Stimulated activated CD4-positive, alpha-beta T cell treated with anti-CD3 and anti-CD28 coated beads, Interleukin-4, amount 100 ng/mL, for 48 hours (primary cell): ENCODE data around the gene PEX12.
"Not testable (repeated sequence)": the region's sequence is repeated elsewhere in the genome, so short reads cannot be mapped to it uniquely, and the experiment has no call there.

Source experiments
- DNase-seq, 2 donors: peaks; one replicate each; pipeline ENCODE4 v3.0.0-alpha.2; 2020; ENCODE audit warnings: low read depth in 2 of 2

The PEX12 gene

DNA sequence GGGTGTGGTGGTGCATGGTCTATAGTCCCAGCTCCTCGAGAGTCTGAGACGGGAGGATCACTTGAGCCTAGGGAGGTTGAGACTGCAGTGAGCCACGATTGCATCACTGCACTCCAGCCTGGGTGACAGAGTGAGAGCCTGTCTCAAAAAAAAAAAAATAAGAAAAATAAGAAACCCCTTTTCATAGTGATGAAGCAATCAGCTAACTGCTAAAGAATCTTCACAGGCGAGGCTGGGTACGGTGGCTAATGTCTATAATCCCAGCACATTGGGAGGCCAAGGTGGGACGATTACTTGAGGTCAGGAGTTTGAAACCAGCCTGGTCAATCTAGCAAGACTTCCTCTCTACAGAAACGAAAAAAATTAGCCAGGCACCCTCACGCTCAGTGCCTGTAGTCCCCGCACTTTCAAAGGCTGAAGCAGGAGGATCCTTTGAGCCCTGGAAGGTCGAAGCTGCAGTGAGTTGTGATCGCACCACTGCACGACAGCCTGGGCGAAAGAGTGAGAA lies 41.7 kb downstream of the PEX12 start:
- DNase-seq = no peak

DNA sequence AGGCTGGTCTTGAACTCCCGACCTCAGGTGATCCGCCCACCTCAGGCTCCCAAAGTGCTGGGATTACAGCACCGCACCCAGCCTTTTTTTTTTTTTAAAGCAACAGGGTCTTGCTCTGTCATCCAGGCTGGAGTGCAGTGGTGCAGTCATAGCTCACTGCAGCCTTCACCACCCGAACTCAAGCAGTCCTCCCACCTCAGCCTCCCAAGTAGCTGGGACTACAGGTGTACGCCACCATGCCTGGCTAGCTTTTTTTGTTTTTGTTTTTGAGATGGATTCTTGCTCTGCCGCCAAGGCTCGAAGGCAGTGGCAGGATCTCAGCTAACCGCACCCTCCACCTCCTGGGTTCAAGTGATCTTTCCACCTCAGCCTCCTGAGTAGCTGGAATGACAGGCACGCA lies 43.0 kb downstream of the PEX12 start:
- DNase-seq = not testable (repeated sequence)

DNA sequence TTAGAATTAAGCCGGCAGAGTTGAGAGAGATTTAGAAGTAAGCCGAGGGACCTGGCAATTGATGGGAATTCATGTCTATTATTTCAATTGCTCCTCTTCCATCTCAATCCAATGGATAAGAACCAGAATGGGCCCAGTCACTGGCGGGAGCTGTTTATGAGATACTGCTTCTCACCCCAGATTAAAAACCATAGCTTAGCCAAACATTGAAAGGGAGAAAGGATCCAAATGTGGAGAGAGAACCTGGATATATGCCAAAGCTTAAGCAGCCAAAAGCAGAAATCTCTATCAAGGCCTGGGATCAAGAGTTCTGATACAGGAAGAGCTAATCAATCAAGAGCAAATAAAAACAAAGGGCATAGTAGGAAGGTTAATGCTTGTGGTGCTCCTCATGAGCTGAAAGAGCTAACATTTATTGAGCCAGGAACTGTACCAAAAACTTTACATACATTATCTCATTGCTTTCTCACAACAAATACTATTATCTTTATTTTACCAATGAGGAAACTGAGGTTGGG lies 43.7 kb downstream of the PEX12 start:
- DNase-seq = no peak

DNA sequence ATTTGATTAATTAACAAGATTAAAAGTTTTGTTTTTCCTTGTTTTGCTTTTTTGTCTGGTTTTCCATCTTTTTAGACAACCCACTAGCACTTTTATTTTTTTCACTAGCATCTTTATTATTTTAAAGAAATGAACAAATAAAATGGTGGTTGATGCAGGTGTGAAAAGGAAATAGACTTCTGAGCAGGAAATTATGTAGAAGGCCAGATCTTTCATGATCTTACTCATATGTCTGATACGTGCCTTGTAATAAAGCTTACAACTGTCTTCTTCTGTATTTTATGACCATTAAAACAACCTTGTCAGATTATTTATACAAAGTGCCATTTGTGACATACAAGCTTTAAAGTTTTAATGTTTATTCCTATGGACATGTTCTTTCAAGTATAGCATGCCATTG lies 47.2 kb downstream of the PEX12 start:
- DNase-seq = no peak

DNA sequence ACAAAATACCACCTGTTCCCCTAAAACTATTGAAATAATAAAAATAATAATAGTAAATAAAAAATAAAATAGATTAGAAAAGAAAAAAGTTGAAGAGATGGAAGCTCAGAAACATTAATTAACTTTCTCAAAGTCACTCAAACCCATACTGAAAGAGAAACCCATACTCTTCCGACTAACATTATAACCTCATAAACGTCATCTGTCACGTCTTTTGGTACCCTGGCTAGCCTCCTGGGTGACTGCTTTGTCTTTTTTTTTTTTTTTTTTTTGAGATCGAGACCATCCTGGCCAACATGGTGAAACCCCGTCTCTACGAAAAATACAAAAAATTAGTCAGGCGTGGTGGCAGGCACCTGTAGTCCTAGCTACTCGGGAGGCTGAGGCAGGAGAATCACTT lies 48.5 kb downstream of the PEX12 start:
- no peak for DNase-seq

DNA sequence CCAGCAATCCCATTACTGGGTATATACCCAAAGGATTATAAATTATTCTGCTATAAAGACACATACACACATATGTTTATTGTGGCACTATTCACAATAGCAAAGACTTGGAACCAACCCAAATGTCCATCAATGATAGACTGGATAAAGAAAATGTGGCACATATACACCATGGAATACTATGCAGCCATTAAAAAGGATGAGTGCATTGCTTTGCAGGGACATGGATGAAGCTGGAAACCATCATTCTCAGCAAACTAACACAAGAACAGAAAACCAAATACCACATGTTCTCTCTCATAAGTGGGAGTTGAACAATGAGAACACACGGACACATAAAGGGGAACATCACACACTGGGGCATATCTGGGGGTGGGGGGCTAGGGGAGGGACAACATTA lies 49.0 kb downstream of the PEX12 start:
- not testable (repeated sequence) for DNase-seq
